ENCODE results near the gene VEGFA.

The VEGFA gene

DNA sequence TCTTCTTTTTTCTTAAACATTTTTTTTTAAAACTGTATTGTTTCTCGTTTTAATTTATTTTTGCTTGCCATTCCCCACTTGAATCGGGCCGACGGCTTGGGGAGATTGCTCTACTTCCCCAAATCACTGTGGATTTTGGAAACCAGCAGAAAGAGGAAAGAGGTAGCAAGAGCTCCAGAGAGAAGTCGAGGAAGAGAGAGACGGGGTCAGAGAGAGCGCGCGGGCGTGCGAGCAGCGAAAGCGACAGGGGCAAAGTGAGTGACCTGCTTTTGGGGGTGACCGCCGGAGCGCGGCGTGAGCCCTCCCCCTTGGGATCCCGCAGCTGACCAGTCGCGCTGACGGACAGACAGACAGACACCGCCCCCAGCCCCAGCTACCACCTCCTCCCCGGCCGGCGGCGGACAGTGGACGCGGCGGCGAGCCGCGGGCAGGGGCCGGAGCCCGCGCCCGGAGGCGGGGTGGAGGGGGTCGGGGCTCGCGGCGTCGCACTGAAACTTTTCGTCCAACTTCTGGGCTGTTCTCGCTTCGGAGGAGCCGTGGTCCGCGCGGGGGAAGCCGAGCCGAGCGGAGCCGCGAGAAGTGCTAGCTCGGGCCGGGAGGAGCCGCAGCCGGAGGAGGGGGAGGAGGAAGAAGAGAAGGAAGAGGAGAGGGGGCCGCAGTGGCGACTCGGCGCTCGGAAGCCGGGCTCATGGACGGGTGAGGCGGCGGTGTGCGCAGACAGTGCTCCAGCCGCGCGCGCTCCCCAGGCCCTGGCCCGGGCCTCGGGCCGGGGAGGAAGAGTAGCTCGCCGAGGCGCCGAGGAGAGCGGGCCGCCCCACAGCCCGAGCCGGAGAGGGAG lies 580 bp downstream of the VEGFA start:
- TF ChIP-seq, protein P1, sequence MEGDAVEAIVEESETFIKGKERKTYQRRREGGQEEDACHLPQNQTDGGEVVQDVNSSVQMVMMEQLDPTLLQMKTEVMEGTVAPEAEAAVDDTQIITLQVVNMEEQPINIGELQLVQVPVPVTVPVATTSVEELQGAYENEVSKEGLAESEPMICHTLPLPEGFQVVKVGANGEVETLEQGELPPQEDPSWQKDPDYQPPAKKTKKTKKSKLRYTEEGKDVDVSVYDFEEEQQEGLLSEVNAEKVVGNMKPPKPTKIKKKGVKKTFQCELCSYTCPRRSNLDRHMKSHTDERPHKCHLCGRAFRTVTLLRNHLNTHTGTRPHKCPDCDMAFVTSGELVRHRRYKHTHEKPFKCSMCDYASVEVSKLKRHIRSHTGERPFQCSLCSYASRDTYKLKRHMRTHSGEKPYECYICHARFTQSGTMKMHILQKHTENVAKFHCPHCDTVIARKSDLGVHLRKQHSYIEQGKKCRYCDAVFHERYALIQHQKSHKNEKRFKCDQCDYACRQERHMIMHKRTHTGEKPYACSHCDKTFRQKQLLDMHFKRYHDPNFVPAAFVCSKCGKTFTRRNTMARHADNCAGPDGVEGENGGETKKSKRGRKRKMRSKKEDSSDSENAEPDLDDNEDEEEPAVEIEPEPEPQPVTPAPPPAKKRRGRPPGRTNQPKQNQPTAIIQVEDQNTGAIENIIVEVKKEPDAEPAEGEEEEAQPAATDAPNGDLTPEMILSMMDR (conservative IDR thresholded peaks at IDR 0.05): no peak
- H3K27ac ChIP-seq: peak overlapping the region; percentile 96

GRCh38 chr6:43771210-43771857 lies 1.3 kb downstream of the VEGFA start:
- peak overlapping the region; percentile 96 for H3K27ac ChIP-seq
- TF ChIP-seq, protein P1 (conservative IDR thresholded peaks at IDR 0.05): peak; percentile 28; the same call in 1 of the 2 replicates

DNA sequence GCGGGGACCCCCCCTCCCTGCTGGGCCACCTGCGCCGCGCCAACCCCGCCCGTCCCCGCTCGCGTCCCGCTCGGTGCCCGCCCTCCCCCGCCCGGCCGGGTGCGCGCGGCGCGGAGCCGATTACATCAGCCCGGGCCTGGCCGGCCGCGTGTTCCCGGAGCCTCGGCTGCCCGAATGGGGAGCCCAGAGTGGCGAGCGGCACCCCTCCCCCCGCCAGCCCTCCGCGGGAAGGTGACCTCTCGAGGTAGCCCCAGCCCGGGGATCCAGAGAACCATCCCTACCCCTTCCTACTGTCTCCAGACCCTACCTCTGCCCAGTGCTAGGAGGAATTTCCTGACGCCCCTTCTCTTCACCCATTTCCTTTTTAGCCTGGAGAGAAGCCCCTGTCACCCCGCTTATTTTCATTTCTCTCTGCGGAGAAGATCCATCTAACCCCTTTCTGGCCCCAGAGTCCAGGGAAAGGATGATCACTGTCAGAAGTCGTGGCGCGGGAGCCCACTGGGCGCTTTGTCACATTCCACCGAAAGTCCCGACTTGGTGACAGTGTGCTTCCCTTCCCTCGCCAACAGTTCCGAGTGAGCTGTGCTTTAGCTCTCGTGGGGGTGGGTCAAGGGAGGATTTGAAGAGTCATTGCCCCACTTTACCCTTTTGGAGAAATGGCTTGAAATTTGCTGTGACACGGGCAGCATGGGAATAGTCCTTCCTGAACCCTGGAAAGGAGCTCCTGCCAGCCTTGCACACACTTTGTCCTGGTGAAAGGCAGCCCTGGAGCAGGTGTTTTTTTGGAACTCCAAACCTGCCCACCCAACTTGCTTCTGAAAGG lies 2.1 kb downstream of the VEGFA start:
- peak overlapping the region; percentile 96 for H3K27ac ChIP-seq
- TF ChIP-seq, protein P1 (conservative IDR thresholded peaks at IDR 0.05): no peak

DNA sequence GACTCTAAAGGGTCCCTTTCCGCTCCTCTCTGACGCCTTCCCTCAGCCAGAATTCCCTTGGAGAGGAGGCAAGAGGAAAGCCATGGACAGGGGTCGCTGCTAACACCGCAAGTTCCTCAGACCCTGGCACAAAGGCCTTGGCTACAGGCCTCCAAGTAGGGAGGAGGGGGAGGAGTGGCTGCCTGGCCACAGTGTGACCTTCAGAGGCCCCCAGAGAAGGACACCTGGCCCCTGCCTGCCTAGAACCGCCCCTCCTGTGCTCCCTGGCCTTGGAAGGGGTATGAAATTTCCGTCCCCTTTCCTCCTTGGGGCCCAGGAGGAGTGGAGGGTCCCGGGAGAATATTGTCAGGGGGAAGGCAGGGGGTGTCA lies 2.7 kb downstream of the VEGFA start:
- TF ChIP-seq, protein P1 (conservative IDR thresholded peaks at IDR 0.05): no peak

DNA sequence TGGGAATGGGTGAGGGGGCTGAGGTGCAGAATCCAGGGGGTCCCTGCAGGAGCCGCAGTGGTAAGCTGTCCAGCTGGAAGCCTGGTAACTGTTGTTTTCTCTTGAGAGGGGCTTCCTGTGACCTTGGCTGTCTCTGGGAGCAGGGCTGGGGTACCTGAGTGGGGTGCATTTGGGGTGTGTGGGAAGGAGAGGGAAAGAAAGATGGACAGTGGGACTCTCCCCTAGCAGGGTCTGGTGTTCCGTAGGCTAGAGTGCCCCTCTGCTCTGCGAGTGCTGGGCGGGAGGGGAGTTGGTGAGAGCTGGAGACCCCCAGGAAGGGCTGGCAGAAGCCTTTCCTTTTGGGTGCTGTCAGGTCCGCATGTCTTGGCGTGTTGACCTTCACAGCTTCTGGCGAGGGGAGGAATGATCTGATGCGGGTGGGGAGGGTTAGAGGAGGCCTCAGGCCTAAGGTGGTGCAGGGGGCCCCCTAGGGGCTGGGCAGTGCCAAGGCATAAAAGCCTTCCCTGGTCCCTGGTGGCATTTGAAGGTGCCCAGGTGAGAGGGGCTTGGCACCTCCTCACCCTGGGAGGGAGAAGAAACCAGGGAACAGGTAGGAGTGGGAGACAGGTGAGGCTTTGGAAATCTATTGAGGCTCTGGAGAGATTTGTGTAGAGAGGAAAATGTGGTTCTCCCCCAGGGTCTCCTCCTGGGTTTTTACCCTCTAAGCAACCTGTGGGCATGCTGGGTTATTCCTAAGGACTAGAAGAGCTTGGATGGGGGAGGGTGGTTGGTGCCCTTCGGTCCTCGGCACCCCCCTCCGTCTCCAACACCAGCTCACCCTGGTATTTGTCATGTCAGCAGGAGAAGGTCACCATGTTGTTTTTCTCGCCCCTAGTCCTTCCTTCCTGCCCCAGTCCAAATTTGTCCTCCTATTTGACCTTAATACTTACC lies 3.3 kb downstream of the VEGFA start:
- TF ChIP-seq, protein P1 (conservative IDR thresholded peaks at IDR 0.05): peak; percentile 92
- H3K27ac ChIP-seq: peak overlapping the region; percentile 96

More for the DNA sequence above, 2.7 kb downstream of the VEGFA start:
- H3K27ac ChIP-seq: peak overlapping the region; percentile 96

- TF ChIP-seq, protein P1 (conservative IDR thresholded peaks at IDR 0.05): no peak
- H3K27ac ChIP-seq: peak overlapping the region; percentile 96; the same call in 1 of the 2 replicates
These were observed 4.2 kb downstream of the VEGFA start for GRCh38 chr6:43773980-43774775.
